ENCODE data around the gene LENEP.

LENEP gene

DNA sequence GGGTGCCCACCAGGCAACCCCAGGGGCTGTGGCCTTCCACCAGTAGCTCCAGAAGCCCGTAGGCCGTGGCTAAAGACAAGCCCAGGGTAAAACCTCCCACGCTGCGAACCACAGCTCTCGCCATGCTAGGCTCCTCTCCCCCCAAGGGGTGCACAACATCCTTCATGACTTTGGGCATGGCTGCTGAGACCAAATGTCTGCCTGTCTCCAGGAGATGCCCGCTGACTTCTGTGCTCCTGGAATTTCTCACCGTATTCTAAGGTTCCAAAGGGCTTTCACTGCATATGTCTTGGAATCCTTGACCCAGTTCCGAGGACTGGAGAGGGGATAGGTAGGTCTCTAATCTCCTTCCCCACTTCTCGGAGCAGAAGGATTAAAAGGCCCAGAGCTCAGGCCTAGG is 40.1 kb downstream of the LENEP start, which contains the start of the genes DCST1 and DCST2:
Gene DCST1 (plus strand): TSS at position 301 of the 400 bp plus-strand sequence. CDS start 213 bp downstream, outside the sequence.
Gene DCST2 (minus strand): TSS at position 258 of the 400 bp plus-strand sequence. CDS start 80 bp downstream, at position 178.
- no peak for DNase-seq

- no peak for DNase-seq
Measured at GRCh38 chr1:155034318-155035208, 41.2 kb downstream of the LENEP start.

- no peak for DNase-seq
Measured at GRCh38 chr1:155035936-155036335, 42.5 kb downstream of the LENEP start.

DNA sequence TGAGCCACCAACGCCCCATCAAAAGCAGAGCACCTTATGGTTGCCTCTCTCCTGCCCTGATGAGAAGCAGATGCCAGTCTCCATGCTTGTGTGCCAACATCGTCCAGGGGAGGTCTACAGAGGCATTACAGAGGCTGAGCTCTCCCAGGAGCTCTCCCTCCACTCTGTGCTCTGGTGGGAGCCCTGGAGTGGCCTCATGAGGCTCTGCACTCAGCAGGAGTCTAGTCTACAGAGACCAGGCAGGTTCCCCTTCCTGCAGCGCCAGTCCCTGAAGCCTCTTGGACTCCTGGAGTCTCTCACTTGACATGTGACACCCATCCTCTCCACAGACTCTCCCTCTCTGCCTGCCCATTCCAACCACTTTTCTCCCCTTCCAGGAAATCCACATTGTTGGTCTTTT is 43.7 kb downstream of the LENEP start:
- DNase-seq = no peak

DNA sequence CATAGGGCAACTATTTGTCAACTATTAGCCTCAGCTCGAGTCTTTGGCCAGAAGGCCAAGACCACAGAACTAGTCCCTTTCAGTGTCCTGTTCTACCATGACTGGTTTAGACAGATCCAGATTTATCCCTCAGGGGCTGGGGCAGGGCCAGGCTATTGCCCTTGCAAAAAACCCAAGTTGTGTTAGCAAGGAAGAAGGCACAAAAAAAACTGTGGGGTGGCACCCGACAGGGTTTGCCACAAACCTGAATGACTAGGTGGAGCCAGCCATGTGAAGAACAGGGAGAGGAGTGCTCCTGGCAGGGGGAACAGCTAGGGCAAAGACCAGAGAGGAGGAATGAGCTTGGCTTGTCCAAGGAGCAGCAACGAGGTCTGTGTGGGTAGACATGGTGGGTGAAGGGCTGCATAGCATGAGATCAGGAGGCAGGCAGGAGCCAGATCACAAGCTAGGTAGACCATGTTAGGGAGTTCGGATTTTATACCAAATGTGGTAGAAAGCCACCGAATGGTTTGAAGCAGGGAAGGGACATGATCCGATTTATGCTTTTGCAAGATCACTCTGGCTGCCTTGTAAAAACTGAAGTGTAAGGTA is 44.6 kb downstream of the LENEP start:
- DNase-seq = no peak

DNA sequence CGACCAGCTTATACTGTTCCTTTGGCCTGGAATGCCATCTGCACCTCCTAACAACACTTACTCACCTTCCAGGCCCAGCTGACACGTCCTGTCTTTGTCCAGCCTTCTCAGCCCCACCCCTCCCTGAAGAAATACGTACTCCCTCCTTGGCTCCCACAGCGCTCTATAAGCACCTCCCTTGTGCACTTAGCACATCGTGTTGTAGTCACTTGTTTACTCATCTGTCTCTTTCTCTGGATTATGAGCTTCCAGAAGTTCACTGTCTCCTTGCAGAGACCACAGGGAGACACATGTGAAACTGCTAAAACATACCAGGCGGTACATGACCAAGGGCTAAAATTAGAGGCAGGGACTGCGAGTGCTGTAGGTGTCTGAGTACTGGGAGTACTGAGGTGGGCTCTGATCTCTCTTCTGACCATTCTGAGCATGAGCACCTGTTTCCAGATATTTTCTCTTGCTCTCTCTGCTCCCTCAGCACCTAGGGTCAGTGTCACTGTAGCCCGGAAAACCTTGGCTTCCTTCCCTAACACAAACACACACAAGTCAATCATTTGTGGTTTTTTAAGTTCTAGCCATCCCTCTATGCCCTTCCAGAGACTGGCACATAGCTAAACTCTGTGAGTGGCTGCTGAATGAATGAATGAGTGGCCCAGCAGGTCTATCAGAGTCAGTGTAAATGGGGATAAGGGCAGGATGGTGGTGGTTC is 45.4 kb downstream of the LENEP start:
- no peak for DNase-seq

DNA sequence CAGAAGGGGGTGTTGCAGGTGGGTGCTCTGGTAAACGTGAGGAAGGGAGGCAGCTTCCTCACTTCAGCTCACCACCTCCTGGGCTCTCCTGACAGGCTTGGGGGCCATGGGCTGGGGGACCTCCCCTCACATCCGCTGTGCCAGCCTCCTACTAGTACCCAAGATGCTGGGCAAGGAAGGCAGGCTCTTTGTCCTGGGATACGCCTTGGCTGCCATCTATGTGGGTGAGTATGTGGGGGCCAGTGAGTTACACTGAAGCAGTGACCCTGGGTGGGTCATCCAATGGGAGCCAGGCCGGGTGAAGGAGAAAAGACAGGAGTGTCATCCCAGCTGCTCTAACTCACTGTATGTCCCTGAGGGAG is 45.9 kb downstream of the LENEP start:
- no peak for DNase-seq

- DNase-seq = no peak
Measured at GRCh38 chr1:155040358-155041093, 47.1 kb downstream of the LENEP start.

DNA sequence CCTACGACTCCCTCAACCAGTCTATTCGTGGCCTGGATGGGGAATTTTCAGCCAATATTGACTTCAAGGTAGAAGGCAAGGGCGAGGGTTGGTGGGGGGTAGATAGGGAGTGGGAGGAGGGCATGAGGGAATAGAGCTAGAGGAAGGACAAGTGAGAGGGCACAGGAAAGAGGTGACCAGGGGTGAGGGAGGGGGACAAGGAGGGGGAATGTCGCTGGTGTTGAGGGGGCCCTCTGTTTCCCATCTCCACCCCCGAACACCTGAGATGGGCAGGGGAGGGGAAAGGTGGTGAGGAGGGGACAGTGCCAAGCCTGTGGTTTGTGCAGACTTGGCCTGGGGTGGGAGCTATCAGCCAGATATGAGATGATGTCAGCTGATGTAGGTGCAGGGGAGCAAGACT is 49.4 kb downstream of the LENEP start:
- DNase-seq = no peak

DNA sequence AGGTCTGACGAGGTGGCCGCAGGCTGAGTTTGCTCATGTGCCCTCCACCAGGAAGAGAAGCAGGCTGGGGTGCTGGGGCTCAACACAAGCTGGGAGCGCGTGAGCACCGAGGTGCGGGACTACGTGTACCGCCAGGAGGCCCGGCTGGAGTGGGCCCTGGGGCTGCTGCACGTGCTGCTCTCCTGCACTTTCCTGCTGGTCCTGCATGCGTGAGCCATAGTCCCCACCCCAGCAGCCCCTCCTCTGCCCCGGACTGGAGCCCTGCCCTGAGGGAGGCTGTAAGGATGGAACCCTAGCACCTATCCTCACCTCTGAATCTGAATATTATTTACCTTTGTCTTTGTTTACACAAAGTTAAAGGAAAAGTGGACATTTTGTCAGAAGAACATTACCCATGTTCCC is 49.9 kb downstream of the LENEP start:
- DNase-seq = no peak

DNA sequence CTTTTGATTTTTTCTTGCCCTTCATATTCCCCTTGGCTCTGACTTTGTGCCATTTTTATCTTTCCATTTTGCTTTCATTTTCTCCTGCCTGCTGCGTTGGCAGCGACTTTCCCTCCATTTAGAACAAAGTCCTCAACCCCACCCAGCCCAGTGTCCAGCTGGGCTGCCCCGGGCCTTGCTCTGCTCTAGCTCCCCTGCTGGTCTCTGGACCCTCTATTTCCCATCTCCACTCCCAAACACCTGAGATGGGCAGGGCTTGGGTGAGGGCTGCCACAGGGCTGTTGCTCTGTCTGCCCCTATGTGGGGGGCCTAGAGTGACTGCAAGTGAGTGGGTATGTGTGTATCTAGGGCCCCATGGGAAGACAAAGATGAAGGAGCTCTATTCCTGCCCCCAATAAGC is 50.4 kb downstream of the LENEP start:
- no peak for DNase-seq
